Measurements from ENCODE around the gene FHIT. TPM values are rescaled to one million over a fixed set of nuclear protein-coding genes. Genes with fewer than 3 reads are reported as not detected.
A peak's percentile ranks its signal among the peaks of the same experiment; 100 is the strongest.

FHIT gene
- total and polyA plus RNA-seq, 5 experiments from 2014 or later: 11.7 to 32.3 (median 15.5) TPM

GRCh38 chr3:60399292-60399691 lies 852.0 kb downstream of the FHIT start:
- H3K4me1 Mint-ChIP-seq: peaks cover 0 to 5% (median 0%) of the 10 kb centered on the region in 4 donors
- ATAC-seq: no peak

GRCh38 chr3:60395173-60395762 lies 856.0 kb downstream of the FHIT start:
- POLR2A ChIA-PET: no interaction called here
- Mint-ChIP-seq H3K36me3 (peaks cover 0 to 5% (median 0%) of the 10 kb centered on the region in 3 donors), H3K9me3 (peaks cover 0 to 6% (median 0%) of the 10 kb centered on the region in 9 donors), H3K27me3 (no peaks in the 10 kb centered on the region), H3K27ac (peak overlapping the region in 1 of 10 donors; percentile 3), H3K4me3 (no peak overlapping the region), H3K4me1 (peaks cover 0 to 3% (median 0%) of the 10 kb centered on the region in 4 donors)
- DNase-seq (no peak), ATAC-seq (no peak)

More at GRCh38 chr3:60399292-60399691, 852.0 kb downstream of the FHIT start:
- Mint-ChIP-seq H3K36me3 (peaks cover 0 to 5% (median 0%) of the 10 kb centered on the region in 3 donors), H3K27me3 (no peaks in the 10 kb centered on the region), H3K4me3 (no peak overlapping the region), H3K27ac (no peak overlapping the region), H3K9me3 (peaks cover 0 to 6% (median 0%) of the 10 kb centered on the region in 9 donors)
- DNase-seq: no peak
- POLR2A ChIA-PET: no interaction called here

GRCh38 chr3:60393946-60394345 lies 857.3 kb downstream of the FHIT start:
- POLR2A ChIA-PET: no interaction called here
- ATAC-seq (no peak), DNase-seq (no peak)
- Mint-ChIP-seq H3K4me1 (no peaks in the 10 kb centered on the region), H3K9me3 (peaks cover 0 to 6% (median 0%) of the 10 kb centered on the region in 9 donors), H3K4me3 (no peak overlapping the region), H3K27me3 (no peaks in the 10 kb centered on the region), H3K36me3 (peaks cover 0 to 5% (median 0%) of the 10 kb centered on the region in 3 donors), H3K27ac (no peak overlapping the region)

- Mint-ChIP-seq H3K4me1 (peaks cover 0 to 2% (median 0%) of the 10 kb centered on the region in 4 donors), H3K9me3 (no peaks in the 10 kb centered on the region), H3K27ac (no peak overlapping the region), H3K4me3 (no peak overlapping the region), H3K36me3 (no peaks in the 10 kb centered on the region), H3K27me3 (no peaks in the 10 kb centered on the region)
- POLR2A ChIA-PET: no interaction called here
- no peak for DNase-seq
- no peak for ATAC-seq
Measured at GRCh38 chr3:60392501-60392900, 858.8 kb downstream of the FHIT start.

- Mint-ChIP-seq H3K27ac (no peak overlapping the region), H3K36me3 (no peaks in the 10 kb centered on the region), H3K4me1 (peaks cover 0 to 3% (median 0%) of the 10 kb centered on the region in 4 donors), H3K27me3 (no peaks in the 10 kb centered on the region), H3K4me3 (no peak overlapping the region), H3K9me3 (no peaks in the 10 kb centered on the region)
- POLR2A ChIA-PET: no interaction called here
- DNase-seq (no peak), ATAC-seq (no peak)
Measured at GRCh38 chr3:60391292-60391691, 860.0 kb downstream of the FHIT start.

GRCh38 chr3:60388731-60389130 lies 862.5 kb downstream of the FHIT start:
- DNase-seq: no peak
- H3K4me1 Mint-ChIP-seq: peaks cover 0 to 3% (median 0%) of the 10 kb centered on the region in 4 donors
- no peak for ATAC-seq
- no peaks in the 10 kb centered on the region for H3K36me3 Mint-ChIP-seq
- H3K9me3 Mint-ChIP-seq: no peaks in the 10 kb centered on the region
- POLR2A ChIA-PET: no interaction called here
- H3K27me3 Mint-ChIP-seq: no peaks in the 10 kb centered on the region
- H3K4me3 Mint-ChIP-seq: no peak overlapping the region
- H3K27ac Mint-ChIP-seq: no peak overlapping the region

- POLR2A ChIA-PET: no interaction called here
- ATAC-seq (no peak), DNase-seq (no peak)
- Mint-ChIP-seq H3K36me3 (no peaks in the 10 kb centered on the region), H3K27ac (no peak overlapping the region), H3K9me3 (no peaks in the 10 kb centered on the region), H3K4me1 (peaks cover 0 to 3% (median 0%) of the 10 kb centered on the region in 4 donors), H3K27me3 (no peaks in the 10 kb centered on the region), H3K4me3 (no peak overlapping the region)
Measured at GRCh38 chr3:60386306-60386705, 864.9 kb downstream of the FHIT start.

GRCh38 chr3:60384341-60384740 lies 866.9 kb downstream of the FHIT start:
- H3K4me1 Mint-ChIP-seq: peaks cover 0 to 3% (median 0%) of the 10 kb centered on the region in 4 donors
- no peaks in the 10 kb centered on the region for H3K27me3 Mint-ChIP-seq
- no peak overlapping the region for H3K4me3 Mint-ChIP-seq
- peaks cover 0 to 2% (median 0%) of the 10 kb centered on the region in 3 donors for H3K36me3 Mint-ChIP-seq
- H3K27ac Mint-ChIP-seq: no peak overlapping the region
- H3K9me3 Mint-ChIP-seq: no peaks in the 10 kb centered on the region
- ATAC-seq: no peak
- DNase-seq: no peak
- POLR2A ChIA-PET: no interaction called here

- H3K4me3 Mint-ChIP-seq: no peak overlapping the region
- no peaks in the 10 kb centered on the region for H3K27me3 Mint-ChIP-seq
- no peaks in the 10 kb centered on the region for H3K9me3 Mint-ChIP-seq
- no peak for ATAC-seq
- peaks cover 0 to 2% (median 0%) of the 10 kb centered on the region in 3 donors for H3K36me3 Mint-ChIP-seq
- no peak overlapping the region for H3K27ac Mint-ChIP-seq
- POLR2A ChIA-PET: no interaction called here
- no peak for DNase-seq
- peaks cover 0 to 3% (median 0%) of the 10 kb centered on the region in 4 donors for H3K4me1 Mint-ChIP-seq
Measured at GRCh38 chr3:60383345-60383744, 867.9 kb downstream of the FHIT start.

- no peak for DNase-seq
- Mint-ChIP-seq H3K27me3 (peaks cover 0 to 7% (median 0%) of the 10 kb centered on the region in 5 donors), H3K36me3 (peaks cover 0 to 21% (median 7%) of the 10 kb centered on the region in 3 donors), H3K4me3 (no peak overlapping the region), H3K4me1 (no peaks in the 10 kb centered on the region), H3K27ac (no peak overlapping the region), H3K9me3 (peaks cover 0 to 17% (median 6%) of the 10 kb centered on the region in 9 donors)
- ATAC-seq: no peak
- POLR2A ChIA-PET: no interaction called here
Measured at GRCh38 chr3:60366486-60366885, 884.8 kb downstream of the FHIT start.

GRCh38 chr3:60365360-60365759 lies 885.9 kb downstream of the FHIT start:
- no peak overlapping the region for H3K4me3 Mint-ChIP-seq
- peaks cover 0 to 21% (median 7%) of the 10 kb centered on the region in 3 donors for H3K36me3 Mint-ChIP-seq
- ATAC-seq (no peak), DNase-seq (no peak)
- H3K4me1 Mint-ChIP-seq: no peaks in the 10 kb centered on the region
- peaks cover 0 to 15% (median 6%) of the 10 kb centered on the region in 9 donors for H3K9me3 Mint-ChIP-seq
- POLR2A ChIA-PET: no interaction called here
- peaks cover 0 to 7% (median 0%) of the 10 kb centered on the region in 5 donors for H3K27me3 Mint-ChIP-seq
- no peak overlapping the region for H3K27ac Mint-ChIP-seq

- peaks cover 0 to 18% (median 8%) of the 10 kb centered on the region in 3 donors for H3K36me3 Mint-ChIP-seq
- POLR2A ChIA-PET: interaction anchor here (0.5 kb wide), 1 partner anchor 1012 kb away, joined by 4 read pairs; no protein-coding TSS in a partner anchor
- H3K27ac Mint-ChIP-seq: no peak overlapping the region
- H3K27me3 Mint-ChIP-seq: peaks cover 0 to 7% (median 0%) of the 10 kb centered on the region in 5 donors
- H3K4me3 Mint-ChIP-seq: no peak overlapping the region
- DNase-seq (no peak), ATAC-seq (no peak)
- no peaks in the 10 kb centered on the region for H3K4me1 Mint-ChIP-seq
- H3K9me3 Mint-ChIP-seq: peaks cover 0 to 10% (median 4%) of the 10 kb centered on the region in 9 donors
Measured at GRCh38 chr3:60364475-60364874, 886.8 kb downstream of the FHIT start.

- H3K27ac Mint-ChIP-seq: peak overlapping the region in 1 of 10 donors; percentile 3
- DNase-seq (no peak), ATAC-seq (no peak)
- no peaks in the 10 kb centered on the region for H3K4me1 Mint-ChIP-seq
- H3K4me3 Mint-ChIP-seq: no peak overlapping the region
- peaks cover 0 to 6% (median 0%) of the 10 kb centered on the region in 9 donors for H3K9me3 Mint-ChIP-seq
- POLR2A ChIA-PET: no interaction called here
- peaks cover 0 to 7% (median 0%) of the 10 kb centered on the region in 5 donors for H3K27me3 Mint-ChIP-seq
- peaks cover 0 to 11% (median 2%) of the 10 kb centered on the region in 3 donors for H3K36me3 Mint-ChIP-seq
Measured at GRCh38 chr3:60363817-60364216, 887.4 kb downstream of the FHIT start.

GRCh38 chr3:60355825-60356224 lies 895.4 kb downstream of the FHIT start:
- H3K27me3 Mint-ChIP-seq: no peaks in the 10 kb centered on the region
- POLR2A ChIA-PET: no interaction called here
- H3K36me3 Mint-ChIP-seq: peaks cover 0 to 7% (median 2%) of the 10 kb centered on the region in 3 donors
- DNase-seq (no peak), ATAC-seq (no peak)
- no peak overlapping the region for H3K4me3 Mint-ChIP-seq
- H3K9me3 Mint-ChIP-seq: peaks cover 0 to 5% (median 0%) of the 10 kb centered on the region in 9 donors
- peaks cover 0 to 2% (median 0%) of the 10 kb centered on the region in 4 donors for H3K4me1 Mint-ChIP-seq
- H3K27ac Mint-ChIP-seq: no peak overlapping the region

Measured in naive thymus-derived CD8-positive, alpha-beta T cell (primary cell).